ENCODE data around the gene PRICKLE1.

The PRICKLE1 gene

DNA sequence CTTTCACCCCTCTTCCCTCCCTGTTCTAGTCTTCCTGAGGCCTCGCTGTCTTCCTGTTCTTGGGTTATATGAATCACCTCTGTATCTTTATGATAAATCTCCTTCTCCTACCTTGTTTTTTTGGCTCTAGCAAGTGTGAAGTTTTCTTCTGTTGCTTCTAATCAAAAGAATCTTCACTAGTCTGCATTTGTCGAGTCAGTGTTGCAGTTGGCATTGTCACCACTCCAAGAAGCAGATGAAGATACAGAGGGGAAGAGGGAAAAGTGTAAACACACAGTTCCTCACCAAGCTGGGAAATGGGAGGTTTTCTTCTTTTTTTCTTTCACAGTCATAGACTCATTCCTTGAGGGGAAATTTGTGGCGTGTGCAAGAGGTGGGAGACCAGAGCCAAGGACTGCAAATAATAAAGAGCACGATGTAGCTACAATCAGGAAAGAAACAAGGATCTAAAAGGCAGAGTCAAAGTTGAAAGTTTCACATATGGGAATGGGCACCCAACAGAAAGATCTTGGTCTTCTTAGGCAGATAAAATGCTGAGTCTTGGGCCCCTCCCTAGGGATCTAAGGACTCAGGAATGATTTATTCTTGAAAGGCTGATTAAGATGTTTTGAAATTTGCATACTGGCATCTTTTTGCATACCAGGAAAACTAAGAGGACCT lies 22.2 kb upstream of the PRICKLE1 start:
- H3K4me2 ChIP-seq = no peak overlapping the region
- H3K4me1 ChIP-seq (ENCODE audit: low read depth, poor library complexity, severe bottlenecking) = no peaks in the 10 kb centered on the region
- TF ChIP-seq, protein P1, sequence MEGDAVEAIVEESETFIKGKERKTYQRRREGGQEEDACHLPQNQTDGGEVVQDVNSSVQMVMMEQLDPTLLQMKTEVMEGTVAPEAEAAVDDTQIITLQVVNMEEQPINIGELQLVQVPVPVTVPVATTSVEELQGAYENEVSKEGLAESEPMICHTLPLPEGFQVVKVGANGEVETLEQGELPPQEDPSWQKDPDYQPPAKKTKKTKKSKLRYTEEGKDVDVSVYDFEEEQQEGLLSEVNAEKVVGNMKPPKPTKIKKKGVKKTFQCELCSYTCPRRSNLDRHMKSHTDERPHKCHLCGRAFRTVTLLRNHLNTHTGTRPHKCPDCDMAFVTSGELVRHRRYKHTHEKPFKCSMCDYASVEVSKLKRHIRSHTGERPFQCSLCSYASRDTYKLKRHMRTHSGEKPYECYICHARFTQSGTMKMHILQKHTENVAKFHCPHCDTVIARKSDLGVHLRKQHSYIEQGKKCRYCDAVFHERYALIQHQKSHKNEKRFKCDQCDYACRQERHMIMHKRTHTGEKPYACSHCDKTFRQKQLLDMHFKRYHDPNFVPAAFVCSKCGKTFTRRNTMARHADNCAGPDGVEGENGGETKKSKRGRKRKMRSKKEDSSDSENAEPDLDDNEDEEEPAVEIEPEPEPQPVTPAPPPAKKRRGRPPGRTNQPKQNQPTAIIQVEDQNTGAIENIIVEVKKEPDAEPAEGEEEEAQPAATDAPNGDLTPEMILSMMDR (conservative IDR thresholded peaks at IDR 0.05; ENCODE audit: low read depth, low read length) = no peak
- no peak overlapping the region for H3K9ac ChIP-seq
- no peaks in the 10 kb centered on the region for H3K79me2 ChIP-seq (ENCODE audit: insufficient read depth, low read depth)
- H4K20me1 ChIP-seq (ENCODE audit: insufficient read depth) = no peaks in the 10 kb centered on the region
- H3K27me3 ChIP-seq (ENCODE audit: insufficient read depth, low read depth) = no peaks in the 10 kb centered on the region
- H3K36me3 ChIP-seq (ENCODE audit: insufficient read depth) = no peaks in the 10 kb centered on the region
- H3K27ac ChIP-seq = no peak overlapping the region
- no peak overlapping the region for H3K4me3 ChIP-seq (IDR thresholded peaks at IDR 0.05; ENCODE audit: insufficient read depth, low read depth, low read length)
- no peak overlapping the region for H2AFZ ChIP-seq (ENCODE audit: low read depth)

DNA sequence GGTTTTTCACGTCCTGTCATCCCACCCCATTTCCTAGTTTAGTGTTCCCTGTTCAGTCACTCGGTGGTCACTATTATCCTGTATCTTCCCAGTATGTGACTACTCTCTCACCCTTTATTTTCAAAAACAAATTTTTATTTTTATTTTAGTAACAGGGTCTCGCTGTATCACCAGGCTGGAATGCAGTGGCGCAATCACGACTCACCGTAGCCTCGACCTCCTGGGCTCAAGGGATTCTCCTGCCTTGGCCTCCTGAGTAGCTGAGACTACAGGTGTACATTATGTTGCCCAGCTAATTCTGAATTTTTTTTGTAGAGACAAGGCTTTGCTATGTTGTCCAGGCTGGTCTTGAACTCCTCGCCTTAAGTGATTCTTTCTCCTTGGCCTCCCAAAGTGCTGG lies 20.1 kb upstream of the PRICKLE1 start:
- no peaks in the 10 kb centered on the region for H3K27me3 ChIP-seq (ENCODE audit: insufficient read depth, low read depth)
- H4K20me1 ChIP-seq (ENCODE audit: insufficient read depth) = no peaks in the 10 kb centered on the region
- TF ChIP-seq, protein P1 (conservative IDR thresholded peaks at IDR 0.05; ENCODE audit: low read depth, low read length) = no peak
- no peaks in the 10 kb centered on the region for H3K4me1 ChIP-seq (ENCODE audit: low read depth, poor library complexity, severe bottlenecking)
- no peaks in the 10 kb centered on the region for H3K36me3 ChIP-seq (ENCODE audit: insufficient read depth)
- no peak overlapping the region for H3K27ac ChIP-seq
- H3K4me2 ChIP-seq = no peak overlapping the region
- no peak overlapping the region for H3K9ac ChIP-seq
- no peaks in the 10 kb centered on the region for H3K79me2 ChIP-seq (ENCODE audit: insufficient read depth, low read depth)
- no peak overlapping the region for H3K4me3 ChIP-seq (IDR thresholded peaks at IDR 0.05; ENCODE audit: insufficient read depth, low read depth, low read length)
- no peak overlapping the region for H2AFZ ChIP-seq (ENCODE audit: low read depth)

DNA sequence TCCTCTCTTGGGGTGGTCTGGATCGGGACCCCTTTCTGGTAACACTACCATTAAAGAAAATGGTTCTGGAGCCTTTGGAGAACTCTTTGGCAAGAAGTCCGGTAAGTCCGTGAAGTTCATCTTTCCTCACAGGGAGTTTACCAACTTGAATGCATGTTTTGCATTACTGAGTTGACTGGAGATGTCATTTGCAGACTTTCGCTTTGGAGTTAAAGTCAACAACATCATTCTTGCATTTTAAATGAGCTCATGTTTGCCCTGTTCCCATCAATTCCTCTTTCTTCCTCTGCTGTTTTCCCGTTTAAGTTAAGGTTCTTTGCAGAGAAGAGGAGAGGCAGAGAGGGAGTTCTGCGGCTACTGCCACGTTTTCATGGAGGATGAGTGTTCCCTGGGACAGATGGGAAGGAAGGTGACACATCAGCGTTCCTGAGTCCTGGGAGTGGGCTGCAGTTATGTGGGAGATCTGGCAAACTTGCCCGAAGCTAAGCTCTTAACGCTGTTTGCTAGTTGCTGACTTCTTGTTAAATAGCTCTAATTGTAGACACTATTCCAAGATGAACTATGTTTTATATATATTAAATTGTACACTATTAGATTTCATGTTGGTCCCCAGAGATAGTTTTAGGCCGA lies 18.8 kb upstream of the PRICKLE1 start:
- Histone ChIP-seq H4K20me1 (ENCODE audit: insufficient read depth) (no peaks in the 10 kb centered on the region), H3K36me3 (ENCODE audit: insufficient read depth) (no peaks in the 10 kb centered on the region), H3K4me3 (IDR thresholded peaks at IDR 0.05; ENCODE audit: insufficient read depth, low read depth, low read length) (no peak overlapping the region), H3K9ac (no peak overlapping the region), H3K27me3 (ENCODE audit: insufficient read depth, low read depth) (no peaks in the 10 kb centered on the region), H3K4me2 (no peak overlapping the region), H3K79me2 (ENCODE audit: insufficient read depth, low read depth) (no peaks in the 10 kb centered on the region), H3K4me1 (ENCODE audit: low read depth, poor library complexity, severe bottlenecking) (no peaks in the 10 kb centered on the region), H2AFZ (ENCODE audit: low read depth) (no peak overlapping the region), H3K27ac (no peak overlapping the region)
- TF ChIP-seq, protein P1 (conservative IDR thresholded peaks at IDR 0.05; ENCODE audit: low read depth, low read length) = no peak

DNA sequence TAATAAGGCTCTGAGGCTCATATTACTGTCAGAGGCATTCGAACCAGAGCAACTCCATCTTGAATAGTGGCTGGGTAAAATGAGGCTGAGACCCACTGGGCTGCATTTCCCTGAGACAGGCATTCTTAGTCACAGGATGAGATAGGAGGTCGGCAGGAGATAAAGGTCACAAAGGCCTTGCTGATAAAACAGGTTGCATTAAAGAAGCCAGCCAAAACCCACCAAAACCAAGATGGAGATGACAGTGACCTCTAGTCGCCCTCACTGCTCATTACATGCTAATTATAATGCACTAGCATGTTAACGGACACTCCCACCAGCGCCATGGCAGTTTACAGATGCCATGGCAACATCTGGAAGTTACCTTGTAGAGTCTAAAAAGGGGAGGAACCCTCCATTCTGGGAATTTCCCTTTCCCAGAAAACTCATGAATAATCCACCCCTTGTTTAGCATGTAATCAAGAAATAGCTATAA lies 18.1 kb upstream of the PRICKLE1 start:
- H3K4me3 ChIP-seq (IDR thresholded peaks at IDR 0.05; ENCODE audit: insufficient read depth, low read depth, low read length) = no peak overlapping the region
- H3K4me2 ChIP-seq = no peak overlapping the region
- no peak overlapping the region for H3K9ac ChIP-seq
- H3K79me2 ChIP-seq (ENCODE audit: insufficient read depth, low read depth) = no peaks in the 10 kb centered on the region
- no peaks in the 10 kb centered on the region for H3K27me3 ChIP-seq (ENCODE audit: insufficient read depth, low read depth)
- TF ChIP-seq, protein P1 (conservative IDR thresholded peaks at IDR 0.05; ENCODE audit: low read depth, low read length) = no peak
- H2AFZ ChIP-seq (ENCODE audit: low read depth) = no peak overlapping the region
- H3K27ac ChIP-seq = no peak overlapping the region
- H3K4me1 ChIP-seq (ENCODE audit: low read depth, poor library complexity, severe bottlenecking) = no peaks in the 10 kb centered on the region
- no peaks in the 10 kb centered on the region for H4K20me1 ChIP-seq (ENCODE audit: insufficient read depth)
- no peaks in the 10 kb centered on the region for H3K36me3 ChIP-seq (ENCODE audit: insufficient read depth)
